Aorta (tissue), 5 donors: ENCODE measurements around the gene OCEL1. TPM values are rescaled to one million over a fixed set of nuclear protein-coding genes. Genes with fewer than 3 reads are reported as not detected.

Source experiments
- ATAC-seq: fragments of 200-7000 bp; cut with Tn5 transposase; one replicate; pipeline ENCODE4 v1.9.1; 2022; ENCODE audit warnings: moderate library complexity; ENCODE audit not compliant: low FRiP score
- DNase-seq, 2 donors: peaks; one replicate each; pipeline ENCODE4 v3.0.0-alpha.2; 2020
- H3K27ac ChIP-seq, 2 donors: one replicate each; pipeline ENCODE4 v1.5.1; 2013; ENCODE audit warnings: low read length in 2 of 2, mild to moderate bottlenecking in 2 of 2, moderate library complexity in 2 of 2, control low read depth in 1 of 2, inconsistent platforms in 1 of 2, low read depth in 1 of 2
- H3K27me3 ChIP-seq, 2 donors: one replicate each; pipeline ENCODE4 v1.6.1; 2013; ENCODE audit warnings: control low read depth in 1 of 2, low read length in 1 of 2, mild to moderate bottlenecking in 1 of 2, moderate library complexity in 1 of 2; ENCODE audit not compliant: insufficient read depth in 2 of 2, control insufficient read depth in 1 of 2
- H3K36me3 ChIP-seq, 2 donors: one replicate each; pipeline ENCODE4 v1.6.1; 2013; ENCODE audit warnings: control low read depth in 1 of 2, low read length in 1 of 2, mild to moderate bottlenecking in 1 of 2; ENCODE audit not compliant: insufficient read depth in 2 of 2, control insufficient read depth in 1 of 2
- H3K4me1 ChIP-seq, 2 donors: one replicate each; pipeline ENCODE4 v1.6.1; 2013; ENCODE audit warnings: low read length in 2 of 2, control low read depth in 1 of 2, mild to moderate bottlenecking in 1 of 2, moderate library complexity in 1 of 2; ENCODE audit not compliant: insufficient read depth in 2 of 2, control insufficient read depth in 1 of 2
- H3K4me3 ChIP-seq, 2 donors: one replicate each; pipeline ENCODE4 v1.5.1; 2013; ENCODE audit warnings: low read length in 2 of 2, control low read depth in 1 of 2, mild to moderate bottlenecking in 1 of 2
- H3K9me3 ChIP-seq: one replicate; pipeline ENCODE4 v1.6.1; 2013; ENCODE audit warnings: mild to moderate bottlenecking, low read length; ENCODE audit not compliant: control insufficient read depth
- WGBS, 2 donors: extraction: QIAGEN DNeasy Blood & Tissue Kit; methylation state at CpG; one replicate each; pipeline ENCODE4 v1.1.7; 2013; 5-methylcytosine and 5-hydroxymethylcytosine counted together
- intact Hi-C, 2 donors: fragments of 100-400 bp; cut with DNase I; formaldehyde crosslinking; loops; one replicate each; pipeline versions ENCODE4 v1.14.2 to v1.15.0; 2022
- polyA plus RNA-seq, 2 donors: library from polyadenylated mRNA; stranded (reverse); fragments of 200-250 nt; gene quantifications; one replicate each; pipeline ENCODE4 v1.2.3, GENCODE V29; 2013
- total RNA-seq, 2 donors: library from RNA; stranded (reverse); fragmentation: NEBNext Ultra II Directional; extraction: Animal tissue kit (Norgen Biotek cat#: 25700); gene quantifications; one replicate each; pipeline ENCODE4 v1.2.1, GENCODE V29; 2021
- donor health status: healthy with polysubstance abuse.
- donor health status: Bipolar disorder and iron deficiency.
- donor health status: DM: no; HTN: no; CAD: no.
- donor health status: DM: no; HTN: no; CAD: no.
- donor health status: DM: yes; HTN: yes; CAD: no.

OCEL1 gene
- total and polyA plus RNA-seq, 4 donors: 10.2 to 26.2 (median 24.6) TPM

- Histone ChIP-seq H3K4me3 (no peak overlapping the region), H3K4me1 (no peaks in the 10 kb centered on the region), H3K9me3 (no peaks in the 10 kb centered on the region), H3K36me3 (no peaks in the 10 kb centered on the region), H3K27ac (no peak overlapping the region), H3K27me3 (no peaks in the 10 kb centered on the region)
- no peak for DNase-seq
- intact Hi-C loops: no loop called here
- WGBS, 2 donors: 88 to 91% methylated on average over 15 of the region's 15 CpGs
- ATAC-seq: no peak
Measured at GRCh38 chr19:17249887-17250548, 24.0 kb downstream of the OCEL1 start.

- ATAC-seq: no peak
- Histone ChIP-seq H3K9me3 (peaks cover 3% of the 10 kb centered on the region), H3K36me3 (no peaks in the 10 kb centered on the region), H3K27me3 (no peaks in the 10 kb centered on the region), H3K27ac (no peak overlapping the region), H3K4me1 (no peaks in the 10 kb centered on the region), H3K4me3 (no peak overlapping the region)
- DNase-seq: no peak
- WGBS, 2 donors: 84% methylated on average over 10 of the region's 10 CpGs
- intact Hi-C loops: no loop called here
Measured at GRCh38 chr19:17254636-17255035, 28.6 kb downstream of the OCEL1 start.

- ATAC-seq (no peak), DNase-seq (no peak)
- Histone ChIP-seq H3K36me3 (no peaks in the 10 kb centered on the region), H3K4me3 (no peak overlapping the region), H3K9me3 (peaks cover 3% of the 10 kb centered on the region), H3K27ac (no peak overlapping the region), H3K27me3 (no peaks in the 10 kb centered on the region), H3K4me1 (no peaks in the 10 kb centered on the region)
- intact Hi-C loops: no loop called here
- WGBS, 2 donors: 59 to 63% methylated on average over 18 of the region's 18 CpGs
Measured at GRCh38 chr19:17255150-17255621, 29.2 kb downstream of the OCEL1 start.

- intact Hi-C loops: no loop called here
- Histone ChIP-seq H3K4me3 (no peak overlapping the region), H3K36me3 (no peaks in the 10 kb centered on the region), H3K4me1 (no peaks in the 10 kb centered on the region), H3K27ac (no peak overlapping the region), H3K9me3 (peaks cover 3% of the 10 kb centered on the region), H3K27me3 (no peaks in the 10 kb centered on the region)
- ATAC-seq (no peak), DNase-seq (no peak)
- 78 to 85% methylated on average over 3 of the region's 3 CpGs for WGBS, 2 donors
Measured at GRCh38 chr19:17256130-17256529, 30.1 kb downstream of the OCEL1 start.

- intact Hi-C loops: no loop called here
- 92 to 95% methylated on average over 9 of the region's 9 CpGs for WGBS, 2 donors
- Histone ChIP-seq H3K4me3 (no peak overlapping the region), H3K27me3 (no peaks in the 10 kb centered on the region), H3K36me3 (no peaks in the 10 kb centered on the region), H3K27ac (no peak overlapping the region), H3K4me1 (no peaks in the 10 kb centered on the region), H3K9me3 (peaks cover 3% of the 10 kb centered on the region)
- ATAC-seq (no peak), DNase-seq (no peak)
Measured at GRCh38 chr19:17259118-17259780, 33.2 kb downstream of the OCEL1 start.

DNA sequence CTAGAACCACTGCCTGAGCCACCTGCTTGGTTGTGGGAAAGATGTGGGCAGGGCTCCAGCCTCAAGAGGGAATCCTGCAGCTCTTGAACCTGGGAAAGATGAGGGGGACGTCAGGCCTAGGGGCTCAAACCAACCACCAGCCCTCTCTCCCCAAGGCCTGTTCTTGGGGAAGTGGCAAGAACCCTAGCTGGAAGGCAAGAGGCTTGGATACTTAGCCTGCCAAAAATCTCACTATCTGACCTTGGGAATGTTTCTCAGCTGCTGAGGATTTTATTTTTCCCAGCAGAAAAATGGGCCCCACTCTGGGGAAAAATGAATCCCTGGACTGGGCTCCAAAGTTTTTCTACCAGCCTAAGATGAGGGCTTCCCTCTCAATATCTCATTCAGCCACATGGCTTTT lies 33.9 kb downstream of the OCEL1 start:
- WGBS, 2 donors: 42 to 49% methylated on average over 1 of the region's 1 CpG
- DNase-seq (no peak), ATAC-seq (no peak)
- peaks cover 3% of the 10 kb centered on the region for H3K9me3 ChIP-seq
- no peaks in the 10 kb centered on the region for H3K4me1 ChIP-seq
- H3K4me3 ChIP-seq: no peak overlapping the region
- H3K27ac ChIP-seq: no peak overlapping the region
- no peaks in the 10 kb centered on the region for H3K36me3 ChIP-seq
- H3K27me3 ChIP-seq: no peaks in the 10 kb centered on the region
- intact Hi-C loops: no loop called here

GRCh38 chr19:17260842-17261325 lies 34.9 kb downstream of the OCEL1 start:
- peak; percentile 87 for ATAC-seq
- H3K4me1 ChIP-seq: no peaks in the 10 kb centered on the region
- WGBS, 2 donors: 21 to 25% methylated on average over 15 of the region's 15 CpGs
- H3K4me3 ChIP-seq: no peak overlapping the region
- no peak overlapping the region for H3K27ac ChIP-seq
- peak; percentile 88 to 94 for DNase-seq
- intact Hi-C loops: no loop called here
- H3K36me3 ChIP-seq: no peaks in the 10 kb centered on the region
- H3K9me3 ChIP-seq: peaks cover 3% of the 10 kb centered on the region
- H3K27me3 ChIP-seq: no peaks in the 10 kb centered on the region

- Histone ChIP-seq H3K4me3 (no peak overlapping the region), H3K9me3 (peaks cover 3% of the 10 kb centered on the region), H3K27ac (no peak overlapping the region), H3K27me3 (no peaks in the 10 kb centered on the region), H3K4me1 (no peaks in the 10 kb centered on the region), H3K36me3 (no peaks in the 10 kb centered on the region)
- 22 to 29% methylated on average over 14 to 16 of the region's 16 CpGs for WGBS, 2 donors
- DNase-seq (no peak), ATAC-seq (no peak)
- intact Hi-C loops: no loop called here
Measured at GRCh38 chr19:17262557-17262956, 36.5 kb downstream of the OCEL1 start.
